HG02840 (cell line): ENCODE measurements around the gene ANKRD45.
"Not testable (repeated sequence)": the region's sequence is repeated elsewhere in the genome, so short reads cannot be mapped to it uniquely, and the experiment has no call there.

Experiments used
- ATAC-seq: cut with Tn5 transposase; IDR thresholded peaks from one replicate; pipeline ENCODE4 v1.9.1; 2021; ENCODE audit warnings: mild to moderate bottlenecking, moderate library complexity, moderate number of reproducible peaks; ENCODE audit not compliant: unreplicated experiment, low FRiP score

ANKRD45 gene

GRCh38 chr1:173669491-173669941 is at the start of gene ANKRD45:
Gene ANKRD45 (minus strand): TSS chr1:173669851. CDS start chr1:173659418, 10,433 bp downstream.
- no peak for ATAC-seq

GRCh38 chr1:173717238-173717637 is 47.6 kb upstream of the ANKRD45 start:
- ATAC-seq: no peak

DNA sequence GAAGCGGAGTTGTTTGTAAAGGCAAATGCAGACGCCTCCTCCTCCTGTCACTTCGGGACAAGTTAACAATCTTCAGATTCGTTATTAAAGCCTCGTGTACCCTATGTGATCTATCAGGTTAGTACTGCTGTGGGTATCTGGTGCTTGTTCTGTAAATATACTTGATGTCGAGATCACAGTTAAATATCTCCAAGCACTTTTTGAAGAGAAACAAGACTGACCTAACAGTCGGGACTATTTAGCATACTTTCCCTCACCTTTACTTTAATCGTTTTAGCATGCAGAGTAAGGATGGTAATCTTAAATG is 45.8 kb upstream of the ANKRD45 start:
- ATAC-seq: no peak

GRCh38 chr1:173714759-173715537 is 45.3 kb upstream of the ANKRD45 start, which contains the start of gene KLHL20:
Gene KLHL20 (plus strand): TSS chr1:173714981. CDS start chr1:173716044, 1,063 bp downstream.
- peak; percentile 98 for ATAC-seq

- no peak for ATAC-seq
Observed at GRCh38 chr1:173714441-173714758, 44.7 kb upstream of the ANKRD45 start.

DNA sequence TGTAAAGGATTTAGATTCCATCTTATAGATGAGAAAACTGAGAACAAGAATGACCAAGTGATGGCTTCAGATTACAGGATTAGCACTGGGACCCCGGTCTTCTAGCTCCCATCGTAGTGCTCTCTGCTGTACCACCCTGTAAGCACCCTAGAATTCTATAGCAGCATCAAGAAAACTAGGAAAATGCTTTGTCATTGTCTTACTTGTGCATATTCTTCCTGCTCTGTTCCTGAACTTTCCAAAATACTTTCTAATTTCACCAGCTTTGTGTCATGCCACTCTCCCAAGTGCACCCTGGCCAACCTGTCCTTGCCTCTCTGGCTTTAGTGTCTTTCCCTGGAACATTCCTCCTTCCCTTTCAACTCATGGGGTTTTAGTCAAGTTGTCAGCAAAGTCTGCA is 39.1 kb upstream of the ANKRD45 start:
- no peak for ATAC-seq

DNA sequence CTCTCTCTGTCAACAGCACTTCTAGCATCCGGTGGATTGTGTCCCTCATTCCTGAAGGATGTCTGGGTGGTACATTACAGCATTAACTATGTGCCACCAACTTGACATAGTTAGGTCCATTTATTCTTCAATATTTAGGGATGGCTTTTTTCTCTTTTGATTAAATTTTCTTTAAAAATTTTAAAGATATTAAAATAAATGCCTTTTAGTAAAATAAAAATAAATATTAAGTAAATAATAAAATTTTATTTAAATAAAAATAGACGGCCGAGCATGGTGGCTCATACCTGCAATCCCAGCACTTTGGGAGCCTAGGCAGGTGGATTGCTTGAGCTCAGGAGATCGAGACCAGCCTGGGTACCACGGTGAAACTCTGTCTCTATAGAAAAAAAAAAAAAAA is 35.5 kb upstream of the ANKRD45 start:
- ATAC-seq: no peak

- ATAC-seq: no peak
Observed at GRCh38 chr1:173702736-173703135, 33.1 kb upstream of the ANKRD45 start.

GRCh38 chr1:173701299-173701698 is 31.6 kb upstream of the ANKRD45 start:
- not testable (repeated sequence) for ATAC-seq

GRCh38 chr1:173693238-173693637 is 23.6 kb upstream of the ANKRD45 start:
- ATAC-seq: no peak

DNA sequence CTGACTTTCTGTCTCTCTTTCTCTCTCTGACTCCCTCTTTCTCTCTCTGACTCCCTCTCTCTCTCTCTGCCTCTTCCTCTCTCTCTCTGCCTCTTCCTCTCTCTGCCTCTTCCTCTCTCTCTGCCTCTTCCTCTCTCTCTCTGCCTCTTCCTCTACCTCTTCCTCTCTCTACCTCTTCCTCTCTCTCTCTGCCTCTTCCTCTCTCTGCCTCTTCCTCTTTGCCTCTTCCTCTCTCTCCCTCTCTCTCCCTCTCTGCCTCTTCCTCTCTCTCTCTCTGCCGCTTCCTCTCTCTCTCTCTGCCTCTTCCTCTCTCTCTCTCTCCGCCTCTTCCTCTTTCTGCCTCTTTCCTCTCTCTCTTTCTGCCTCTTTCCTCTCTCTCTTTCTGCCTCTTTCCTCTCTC is 18.6 kb upstream of the ANKRD45 start:
- ATAC-seq: no peak

- ATAC-seq: not testable (repeated sequence)
Observed at GRCh38 chr1:173685121-173685520, 15.5 kb upstream of the ANKRD45 start.

GRCh38 chr1:173683838-173684237 is 14.2 kb upstream of the ANKRD45 start:
- not testable (repeated sequence) for ATAC-seq

DNA sequence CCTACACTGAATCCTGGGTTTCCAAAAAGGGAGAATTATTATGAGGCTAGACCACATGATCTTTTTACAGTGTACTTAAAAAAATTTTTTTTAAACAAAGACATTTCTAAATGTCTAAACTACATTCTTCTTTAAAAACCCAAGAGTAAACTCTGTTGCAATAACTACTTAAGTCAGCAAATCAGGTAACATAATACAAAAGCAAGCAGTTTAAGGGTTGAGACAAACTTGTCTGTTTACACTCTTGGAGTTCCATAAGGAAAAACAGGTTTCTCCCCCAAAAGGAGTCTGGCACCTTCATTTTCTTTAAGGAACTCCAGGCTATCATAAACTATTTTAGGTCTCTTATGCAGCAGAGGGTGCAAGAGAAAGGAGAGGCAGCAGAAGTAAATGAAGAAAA is 12.5 kb upstream of the ANKRD45 start:
- no peak for ATAC-seq

- not testable (repeated sequence) for ATAC-seq
Observed at GRCh38 chr1:173680152-173680551, 10.5 kb upstream of the ANKRD45 start.

- not testable (repeated sequence) for ATAC-seq
Observed at GRCh38 chr1:173674496-173674895, 4.8 kb upstream of the ANKRD45 start.

DNA sequence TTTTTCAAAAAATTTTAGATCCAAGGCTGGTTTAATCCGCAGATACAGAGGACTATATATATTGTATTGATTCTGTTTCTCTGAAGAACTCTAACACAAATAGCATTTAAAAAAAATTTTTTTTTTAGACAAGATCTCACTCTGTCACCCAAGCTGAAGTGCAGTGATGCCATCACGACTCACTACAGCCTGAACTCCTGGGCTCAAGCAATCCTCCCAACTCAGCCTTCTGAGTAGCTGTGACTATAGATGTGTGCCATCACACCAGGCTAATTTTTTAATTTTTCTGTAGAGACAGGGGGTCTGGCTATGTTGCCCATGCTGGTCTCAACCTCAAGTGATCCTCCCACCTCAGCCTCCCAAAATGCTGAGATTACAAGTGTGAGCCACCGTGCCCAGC is 3.0 kb downstream of the ANKRD45 start:
- ATAC-seq: no peak

- ATAC-seq: no peak
Observed at GRCh38 chr1:173663159-173663558, 6.5 kb downstream of the ANKRD45 start.

- ATAC-seq: no peak
Observed at GRCh38 chr1:173661763-173662162, 7.9 kb downstream of the ANKRD45 start.

GRCh38 chr1:173661271-173661670 is 8.4 kb downstream of the ANKRD45 start:
- no peak for ATAC-seq

DNA sequence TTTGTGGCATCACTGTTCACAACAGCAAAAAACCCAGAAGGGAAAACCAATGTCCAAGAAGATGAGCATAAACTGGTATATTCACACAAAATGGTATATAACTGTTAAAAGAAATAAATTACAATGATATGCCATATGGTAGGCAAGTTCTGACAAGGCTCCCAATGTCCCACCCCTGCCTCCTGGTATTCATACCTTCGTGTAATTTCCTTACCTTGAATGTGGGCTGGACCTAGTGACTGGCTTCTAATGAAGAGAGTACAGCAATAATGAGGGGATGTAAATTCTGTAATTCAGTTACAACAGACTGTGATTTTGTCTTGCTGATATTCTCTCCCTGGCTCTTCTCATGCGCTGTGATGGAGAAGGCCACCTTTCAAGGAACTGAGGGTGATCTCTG is 9.3 kb downstream of the ANKRD45 start:
- no peak for ATAC-seq

DNA sequence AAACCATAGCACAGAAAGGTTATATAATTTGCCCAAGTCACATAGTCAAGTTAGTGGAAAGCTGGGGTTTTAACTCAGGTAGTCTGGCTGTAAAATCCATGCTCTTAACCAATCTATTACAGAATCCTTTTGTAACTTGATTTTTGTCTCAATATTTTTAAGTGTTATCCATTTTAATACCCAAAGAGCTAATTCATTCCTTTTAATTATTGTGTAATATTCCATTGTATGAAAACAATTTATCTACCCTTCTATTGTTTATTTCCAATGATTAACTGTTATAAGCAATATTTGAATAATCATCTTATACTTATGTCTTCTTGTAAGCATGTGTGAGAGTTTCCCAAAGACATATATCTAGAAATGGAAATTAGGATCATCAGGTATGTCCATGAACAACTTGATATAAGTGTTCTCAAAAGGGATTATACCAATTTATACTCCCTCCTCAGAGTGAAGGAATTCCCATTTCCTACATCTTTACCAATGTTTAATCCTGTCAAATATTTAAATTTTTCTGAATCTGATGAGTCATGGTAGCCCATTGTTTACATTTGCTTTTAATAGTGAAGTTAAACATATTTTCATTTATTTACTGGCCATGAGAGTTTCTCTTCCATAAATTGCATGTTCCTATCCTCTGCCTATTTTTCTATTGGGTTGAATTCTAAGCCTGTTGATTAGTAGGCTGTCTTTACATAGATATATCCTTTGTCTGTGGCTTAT is 20.6 kb downstream of the ANKRD45 start:
- ATAC-seq: no peak
